Stimulated activated CD4-positive, alpha-beta T cell treated with anti-CD3 and anti-CD28 coated beads, Interleukin-15, amount 100 ng/mL, for 24 hours (primary cell): ENCODE measurements around the gene PCK2.
A peak's percentile ranks its signal among the peaks of the same experiment; 100 is the strongest.

Experiments used
- DNase-seq: peaks from one replicate; pipeline ENCODE4 v3.0.0-alpha.2; 2020

Gene PCK2

GRCh38 chr14:24139272-24139934, 45.3 kb downstream of the PCK2 start:
- peak; percentile 54 for DNase-seq

DNA sequence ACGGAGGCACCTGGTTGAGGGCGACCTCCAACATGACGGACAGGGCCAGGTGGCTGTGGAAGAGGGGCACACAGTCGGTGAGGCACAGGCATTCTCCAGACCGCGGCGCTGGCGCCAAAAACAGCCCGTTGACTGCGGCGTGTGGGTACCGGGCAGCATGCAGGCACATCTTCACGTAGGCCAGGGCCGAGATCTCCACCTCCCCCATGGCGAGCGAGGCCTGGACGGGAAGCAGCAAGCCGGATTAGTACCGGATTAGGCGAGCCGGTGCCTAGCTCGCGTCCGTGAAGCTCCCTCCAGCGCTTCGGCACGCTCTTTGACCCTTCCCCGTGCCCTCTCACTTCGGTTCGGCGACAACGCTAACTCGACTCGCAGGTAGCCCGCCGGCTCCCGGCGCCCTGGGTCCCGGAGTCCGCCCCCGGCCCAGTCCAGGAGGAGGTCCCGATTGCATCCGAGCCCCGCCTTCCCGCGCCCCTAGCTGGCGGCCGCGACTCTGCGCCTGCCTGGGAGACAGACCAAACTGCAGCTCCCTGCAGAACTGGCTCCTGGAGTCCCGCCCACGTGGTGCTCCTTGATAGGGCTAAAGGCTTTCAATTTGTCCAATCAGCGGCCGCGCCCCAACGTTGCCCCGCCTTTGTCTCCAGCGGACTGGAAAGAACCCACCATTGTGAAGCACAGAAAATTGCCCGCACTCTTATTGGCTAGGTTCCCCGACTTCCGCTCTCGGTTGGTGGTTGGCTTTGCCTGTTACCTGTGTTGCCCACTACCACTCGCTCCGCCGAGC, 47.2 kb downstream of the PCK2 start, which contains the start of gene EMC9:
EMC9 (minus strand) TSS at position 495 of the 784 bp plus-strand sequence; CDS start at position 208, 287 bp downstream.
- peak; percentile 100 for DNase-seq

GRCh38 chr14:24143511-24143910, 49.4 kb downstream of the PCK2 start:
- no peak for DNase-seq

DNA sequence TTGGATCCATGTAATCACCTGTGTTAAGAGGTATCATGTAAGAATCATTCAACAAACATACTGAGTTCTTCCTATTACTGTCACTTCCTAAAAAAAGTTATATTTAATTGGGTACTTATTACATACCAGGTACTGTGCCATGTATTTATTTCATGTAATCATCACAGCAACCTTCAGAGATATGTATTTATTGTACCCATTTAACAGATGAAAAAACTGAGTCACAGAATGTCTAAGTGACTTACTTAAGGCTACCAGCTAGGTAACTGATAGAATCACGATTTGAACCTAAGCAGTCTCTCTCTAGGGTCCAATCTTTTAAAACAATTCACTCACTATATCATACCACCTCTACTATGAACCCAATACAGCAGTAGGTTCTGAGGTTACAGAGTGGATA, 50.3 kb downstream of the PCK2 start:
- DNase-seq = no peak

- no peak for DNase-seq
These were observed 51.1 kb downstream of the PCK2 start for GRCh38 chr14:24145219-24145618.

DNA sequence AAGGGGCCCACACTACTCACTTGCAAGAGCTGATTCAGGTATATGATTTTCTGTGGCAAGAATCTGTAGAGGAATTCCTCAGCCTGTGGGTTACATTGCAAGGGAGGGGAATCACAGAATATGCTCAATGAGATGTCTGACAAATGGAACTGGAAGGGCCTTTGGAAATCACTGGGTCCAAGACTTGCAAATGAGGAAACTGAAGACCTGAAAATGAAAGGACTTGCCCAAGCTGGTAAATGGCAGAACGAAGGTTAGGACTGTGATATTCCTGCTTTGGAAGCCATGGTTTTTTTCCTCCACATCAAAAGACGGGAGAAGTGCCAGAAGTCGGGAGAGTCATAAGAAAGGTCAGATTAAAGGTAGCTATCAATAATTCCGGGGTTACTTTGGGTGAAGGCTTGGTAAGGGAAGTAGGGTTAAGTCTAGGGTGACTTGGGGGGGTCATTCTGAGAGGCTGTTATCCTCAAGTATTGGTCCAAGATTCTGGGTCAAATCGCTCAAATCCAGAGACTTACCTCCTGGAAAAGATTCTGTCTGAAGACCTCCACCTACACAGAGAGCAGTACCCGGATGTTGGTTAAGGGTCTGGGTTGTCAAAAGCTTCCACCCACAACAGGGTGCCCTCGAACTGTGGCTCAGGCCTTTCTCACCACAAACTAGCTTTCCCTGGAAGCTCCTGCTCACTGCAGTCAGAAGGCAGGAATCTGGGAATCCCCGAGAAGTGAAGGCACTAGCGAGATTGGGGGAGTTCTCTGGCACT, 51.8 kb downstream of the PCK2 start:
- no peak for DNase-seq

GRCh38 chr14:24146453-24146977, 52.4 kb downstream of the PCK2 start, which contains the start of gene PSME2:
PSME2 (minus strand) TSS chr14:24146610; CDS start chr14:24146581, 29 bp downstream.
- peak; percentile 97 for DNase-seq

- DNase-seq = peak; percentile 100
These were observed 53.1 kb downstream of the PCK2 start, which contains the start of gene RNF31 for GRCh38 chr14:24146978-24147760. RNF31 (plus strand) TSS chr14:24147498; CDS start chr14:24147699, 201 bp downstream.

GRCh38 chr14:24147761-24148428, 53.8 kb downstream of the PCK2 start:
- no peak for DNase-seq

DNA sequence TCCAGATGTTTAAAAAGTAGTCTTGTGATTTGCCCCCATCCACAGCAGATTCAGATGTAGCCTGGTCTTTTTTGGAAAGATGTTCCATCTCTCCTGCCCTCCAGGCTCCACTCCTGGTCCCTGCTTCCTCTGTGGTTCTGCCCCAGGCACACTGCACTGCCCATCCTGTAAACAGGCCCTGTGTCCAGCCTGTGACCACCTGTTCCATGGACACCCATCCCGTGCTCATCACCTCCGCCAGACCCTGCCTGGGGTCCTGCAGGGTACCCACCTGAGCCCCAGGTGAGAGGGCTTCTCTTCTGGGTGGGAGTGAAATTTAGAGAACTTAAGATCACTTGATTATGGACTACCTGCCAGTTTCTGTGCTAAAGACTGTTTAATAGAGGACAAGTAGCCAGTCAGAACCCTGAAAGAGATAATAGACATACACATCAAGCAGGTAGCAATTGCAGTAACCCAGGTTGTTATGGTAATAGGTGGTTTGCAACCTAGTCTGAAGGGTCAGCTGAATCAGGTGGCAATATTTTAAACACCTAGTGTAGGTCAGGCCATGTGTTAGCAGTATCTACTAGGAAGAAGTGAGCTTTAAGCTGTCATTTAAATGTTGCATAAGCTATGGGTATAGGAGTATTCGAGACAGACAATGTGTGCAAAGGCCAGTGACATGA, 55.3 kb downstream of the PCK2 start:
- DNase-seq = no peak

- no peak for DNase-seq
These were observed 56.0 kb downstream of the PCK2 start for GRCh38 chr14:24150061-24150460.

DNA sequence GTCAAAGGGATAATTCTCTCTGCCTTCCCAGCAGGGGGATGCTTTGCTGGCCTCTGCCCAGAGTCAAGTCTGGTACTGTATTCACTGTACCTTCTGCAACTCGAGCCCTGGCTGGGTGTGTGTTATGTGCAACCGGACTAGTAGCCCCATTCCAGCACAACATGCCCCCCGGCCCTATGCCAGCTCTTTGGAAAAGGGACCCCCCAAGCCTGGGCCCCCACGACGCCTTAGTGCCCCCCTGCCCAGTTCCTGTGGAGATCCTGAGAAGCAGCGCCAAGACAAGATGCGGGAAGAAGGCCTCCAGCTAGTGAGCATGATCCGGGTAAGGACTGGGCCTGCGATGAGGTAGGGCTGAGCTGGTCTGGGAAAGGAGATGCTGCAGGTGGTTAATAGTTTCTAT, 56.5 kb downstream of the PCK2 start:
- no peak for DNase-seq

GRCh38 chr14:24150993-24151392, 56.9 kb downstream of the PCK2 start:
- DNase-seq = no peak

DNA sequence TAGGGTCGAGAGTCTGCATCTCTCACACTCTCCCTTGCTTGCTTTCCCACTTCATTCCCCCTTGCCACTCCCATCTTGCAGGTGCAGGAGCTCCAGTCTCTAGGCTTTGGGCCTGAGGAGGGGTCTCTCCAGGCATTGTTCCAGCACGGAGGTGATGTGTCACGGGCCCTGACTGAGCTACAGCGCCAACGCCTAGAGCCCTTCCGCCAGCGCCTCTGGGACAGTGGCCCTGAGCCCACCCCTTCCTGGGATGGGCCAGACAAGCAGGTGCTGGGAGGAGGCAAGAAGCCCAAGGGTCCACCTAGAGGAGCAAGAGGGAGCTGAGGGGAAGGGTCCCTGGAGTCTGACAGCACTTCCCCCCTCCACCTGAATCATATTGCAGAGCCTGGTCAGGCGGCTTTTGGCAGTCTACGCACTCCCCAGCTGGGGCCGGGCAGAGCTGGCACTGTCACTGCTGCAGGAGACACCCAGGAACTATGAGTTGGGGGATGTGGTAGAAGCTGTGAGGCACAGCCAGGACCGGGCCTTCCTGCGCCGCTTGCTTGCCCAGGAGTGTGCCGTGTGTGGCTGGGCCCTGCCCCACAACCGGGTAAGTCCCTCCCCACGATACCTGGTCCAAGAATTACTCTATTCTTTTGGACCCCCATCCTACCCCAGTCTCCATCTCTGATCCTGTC, 57.4 kb downstream of the PCK2 start:
- no peak for DNase-seq
